HG02623 (cell line): Measurements from ENCODE around the gene PRKAG2.
"Not testable (repeated sequence)": the region's sequence is repeated elsewhere in the genome, so short reads cannot be mapped to it uniquely, and the experiment has no call there.

Experiments
- ATAC-seq: cut with Tn5 transposase; IDR thresholded peaks from one replicate; pipeline ENCODE4 v1.9.1; 2021; ENCODE audit warnings: moderate library complexity; ENCODE audit not compliant: unreplicated experiment

Gene PRKAG2

DNA sequence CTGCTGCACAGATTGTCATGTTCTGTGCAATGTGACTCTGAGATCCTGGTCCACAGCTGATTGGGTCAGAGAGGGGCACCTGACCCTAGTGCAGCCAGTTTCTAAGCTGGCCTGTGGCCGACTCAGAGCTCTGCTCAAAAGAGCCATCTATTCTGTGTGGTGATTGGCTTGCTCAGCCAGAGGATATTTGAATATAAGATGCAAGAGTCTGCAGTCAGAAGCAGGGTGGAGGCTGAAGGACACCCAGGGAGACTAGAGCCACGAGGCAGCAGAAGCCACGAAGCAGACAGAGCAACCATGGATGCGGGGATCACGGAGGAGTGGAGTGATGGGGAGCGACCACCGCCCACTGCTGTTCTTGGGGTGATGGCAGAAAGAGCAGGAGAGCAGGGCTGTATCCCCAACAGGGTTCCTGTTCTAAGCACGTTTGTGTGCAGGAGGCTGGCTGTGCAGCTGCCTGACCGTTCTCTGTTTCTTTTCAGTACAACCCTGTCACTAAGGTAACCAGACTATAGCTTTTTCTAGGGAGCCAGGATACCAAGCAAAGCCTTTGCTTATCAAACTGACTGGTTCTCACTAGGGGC, 337.7 kb downstream of the PRKAG2 start:
- peak; percentile 75 for ATAC-seq

- ATAC-seq: no peak
These were observed 338.9 kb downstream of the PRKAG2 start for GRCh38 chr7:151537818-151538561.

- ATAC-seq: not testable (repeated sequence)
These were observed 340.7 kb downstream of the PRKAG2 start for GRCh38 chr7:151536178-151536577.

DNA sequence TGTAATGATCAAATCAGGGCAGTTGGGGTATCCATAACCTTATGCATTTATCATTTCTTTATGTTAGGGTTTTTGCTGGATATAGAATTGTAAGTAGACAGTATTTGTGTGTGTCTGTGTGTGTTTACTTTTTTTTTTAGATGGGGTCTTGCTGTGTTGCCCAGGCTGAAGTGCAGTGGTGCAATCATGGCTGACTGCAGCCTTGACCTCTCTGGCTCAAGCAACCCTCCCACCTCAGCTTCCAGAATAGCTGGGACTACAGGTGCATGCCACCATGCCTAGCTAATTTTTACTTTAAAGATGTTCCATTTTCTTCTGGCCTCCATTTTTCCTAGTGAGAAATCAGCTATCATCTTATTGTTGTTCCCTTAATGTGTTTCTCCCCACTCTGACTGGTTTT, 347.1 kb downstream of the PRKAG2 start:
- ATAC-seq: no peak

GRCh38 chr7:151524845-151525244, 352.1 kb downstream of the PRKAG2 start:
- no peak for ATAC-seq

DNA sequence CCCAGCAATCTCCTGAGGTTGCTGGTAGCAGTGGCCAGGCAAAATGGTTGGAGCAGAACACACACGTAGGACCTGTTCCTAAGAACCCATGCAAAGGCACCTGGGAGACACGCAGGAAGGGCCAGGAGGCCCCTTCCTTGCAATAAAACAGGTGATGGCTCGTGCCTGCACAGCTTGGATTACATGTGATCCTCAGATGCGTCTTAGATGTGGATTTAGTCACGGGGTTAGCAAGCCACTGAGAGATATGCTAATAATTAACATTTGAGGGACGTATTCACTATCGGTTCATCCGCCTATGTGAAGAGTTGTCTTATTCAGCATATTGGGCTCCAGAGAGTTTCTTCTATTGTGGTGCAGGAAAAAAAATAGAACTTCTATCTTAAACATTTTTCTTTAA, 352.6 kb downstream of the PRKAG2 start:
- ATAC-seq: no peak

DNA sequence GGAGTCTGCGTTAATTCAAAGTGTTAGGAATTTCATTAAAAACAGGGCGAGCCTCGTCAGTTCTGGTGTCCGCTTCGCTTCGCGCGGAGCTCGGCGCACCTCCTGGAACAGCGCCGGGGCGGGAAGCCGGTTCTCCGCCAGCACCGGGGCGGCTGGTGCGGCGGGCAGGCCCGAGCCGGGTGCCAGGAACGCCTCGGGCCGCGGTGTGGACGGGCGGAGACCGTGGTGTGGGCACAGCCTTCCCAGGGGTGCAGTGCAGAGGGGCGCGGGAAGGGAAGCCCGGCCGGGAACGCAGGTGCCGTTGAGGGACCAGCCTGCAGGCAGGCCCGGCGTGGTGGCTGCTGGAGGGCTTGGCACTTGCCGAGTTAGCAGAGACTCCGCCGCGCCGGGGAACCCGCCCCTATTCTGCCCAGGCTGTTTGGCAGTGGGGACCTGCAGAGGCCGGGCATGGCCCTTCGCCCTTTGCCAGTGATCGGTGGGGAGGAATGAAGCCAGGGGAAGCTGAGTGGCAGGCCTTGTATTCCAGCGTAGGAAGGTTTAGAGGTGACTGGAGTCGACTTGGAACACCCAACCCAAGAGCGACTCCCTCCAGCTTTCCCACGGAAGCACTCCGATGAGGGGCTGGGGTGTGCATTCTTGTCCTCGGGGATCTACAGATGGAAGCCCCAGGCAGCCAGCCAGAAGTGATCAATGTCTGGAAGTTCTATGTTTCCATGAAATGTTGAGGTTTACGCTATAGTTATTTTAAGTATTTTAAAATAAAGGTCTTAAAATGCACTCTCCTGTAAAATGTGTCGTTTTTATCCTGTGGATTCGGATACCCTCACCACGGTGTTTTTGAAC, 356.3 kb downstream of the PRKAG2 start:
- peak; percentile 0 for ATAC-seq

DNA sequence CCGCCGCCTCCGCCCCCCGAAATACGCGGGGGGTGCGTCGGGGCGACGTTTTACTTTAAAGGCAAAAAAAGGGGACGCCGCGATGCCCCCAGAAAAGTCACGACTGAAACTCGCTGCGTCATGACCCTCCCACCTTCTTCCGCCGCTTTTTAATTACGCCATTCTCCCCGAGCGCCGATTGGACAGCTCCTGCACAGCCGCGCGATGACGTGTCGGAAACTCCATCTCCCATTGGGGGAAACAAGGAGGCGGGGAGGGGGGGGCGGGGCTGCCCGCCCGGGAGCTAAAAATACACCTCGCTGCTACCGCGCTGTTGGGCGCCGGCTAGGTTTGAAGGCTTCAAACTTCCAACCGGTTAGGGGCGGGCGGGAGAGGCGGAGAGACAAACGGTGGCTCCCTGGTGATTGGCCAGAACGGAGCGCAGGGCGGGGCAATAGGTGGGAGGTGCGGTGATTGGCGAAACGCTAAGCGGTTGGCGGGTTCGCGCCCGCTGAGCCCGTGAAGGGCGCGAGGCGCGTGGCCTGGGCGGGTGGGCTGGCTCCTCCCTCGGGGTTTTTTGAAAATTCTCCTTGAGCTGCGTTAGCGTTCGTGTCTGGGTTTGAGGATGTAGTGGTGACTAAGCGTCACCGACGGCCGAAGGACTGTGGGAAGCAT, 357.0 kb downstream of the PRKAG2 start, which contains the start of gene RHEB:
Gene RHEB, minus strand, starts transcription at position 131 of the 654 bp plus-strand sequence. CDS start 384 bp downstream, outside the sequence.
- ATAC-seq: peak; percentile 69

DNA sequence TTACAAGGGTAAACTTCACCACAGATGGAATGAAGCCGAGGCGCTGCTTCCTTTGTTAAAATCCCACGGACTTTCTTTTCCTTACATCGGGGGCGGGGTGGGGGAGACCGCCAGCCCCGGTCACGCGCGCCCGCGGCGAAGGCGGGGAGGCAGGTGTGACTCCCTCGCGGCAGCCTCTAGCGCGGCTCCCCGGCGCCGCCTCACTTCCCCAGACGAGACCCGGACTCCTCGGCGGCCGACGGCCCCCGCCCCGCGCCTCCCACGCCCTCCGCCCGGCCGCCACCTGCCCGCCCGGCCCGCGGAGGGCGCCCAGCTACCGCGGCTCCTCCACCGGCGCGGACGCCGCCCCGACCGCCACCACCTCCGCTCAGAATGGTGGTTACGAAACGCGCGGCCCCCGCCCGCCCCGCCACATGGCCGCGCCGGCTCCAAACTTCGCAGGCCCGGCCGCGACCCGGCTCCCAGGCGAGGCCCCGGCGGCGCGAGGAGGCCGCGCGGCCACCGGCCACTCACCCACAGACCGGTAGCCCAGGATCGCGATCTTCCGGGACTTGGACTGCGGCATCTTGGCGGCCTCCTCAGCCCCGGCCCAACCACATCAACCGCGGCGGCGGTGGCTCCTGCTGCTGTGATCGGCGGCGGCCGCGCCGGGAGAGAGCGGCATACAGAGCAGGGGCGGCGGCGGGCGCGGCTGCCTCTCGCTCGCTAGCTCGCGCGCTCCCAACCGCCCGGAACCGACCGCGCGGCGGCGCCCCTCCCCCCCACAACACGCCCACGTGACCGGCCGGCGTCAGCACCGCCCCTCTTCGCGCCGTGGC, 357.8 kb downstream of the PRKAG2 start:
- ATAC-seq: peak; percentile 54

GRCh38 chr7:151518105-151518946, 358.6 kb downstream of the PRKAG2 start:
- no peak for ATAC-seq

GRCh38 chr7:151517601-151518104, 359.3 kb downstream of the PRKAG2 start:
- ATAC-seq: no peak

DNA sequence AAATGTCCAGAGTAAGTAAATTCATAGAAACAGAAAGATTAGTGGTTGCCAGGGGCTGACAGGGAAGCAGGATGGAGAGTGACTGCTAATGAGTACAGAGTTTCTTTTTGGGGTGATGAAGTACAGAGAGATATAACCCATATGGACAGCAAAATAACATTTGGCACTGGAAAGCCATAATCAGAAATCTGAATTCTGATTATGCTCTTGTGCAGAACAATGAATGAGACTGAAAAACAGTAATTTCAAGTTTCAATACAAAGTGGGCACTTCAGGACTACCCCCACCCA, 361.7 kb downstream of the PRKAG2 start:
- ATAC-seq: no peak

GRCh38 chr7:151514461-151515275, 362.2 kb downstream of the PRKAG2 start:
- no peak for ATAC-seq

DNA sequence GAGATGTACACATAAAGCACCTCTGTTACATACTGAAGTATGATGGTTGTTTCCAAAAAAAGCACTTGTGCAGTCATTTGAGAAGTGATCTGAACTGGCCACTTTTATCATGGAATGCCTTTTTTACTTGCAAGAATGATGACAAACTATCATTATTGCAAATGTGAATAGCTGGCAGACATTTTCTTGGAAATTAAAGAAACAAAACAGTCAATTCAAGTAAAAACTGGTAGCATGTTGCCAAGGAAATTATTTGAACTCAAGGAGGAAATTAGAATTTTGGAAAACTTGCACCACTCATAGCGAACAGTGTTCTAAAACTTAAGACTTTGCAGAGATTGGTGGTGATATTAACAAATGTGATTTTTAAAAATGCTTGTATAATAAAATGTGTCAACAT, 363.8 kb downstream of the PRKAG2 start:
- ATAC-seq: no peak

GRCh38 chr7:151512353-151512752, 364.6 kb downstream of the PRKAG2 start:
- ATAC-seq: no peak

GRCh38 chr7:151511946-151512345, 365.0 kb downstream of the PRKAG2 start:
- no peak for ATAC-seq

DNA sequence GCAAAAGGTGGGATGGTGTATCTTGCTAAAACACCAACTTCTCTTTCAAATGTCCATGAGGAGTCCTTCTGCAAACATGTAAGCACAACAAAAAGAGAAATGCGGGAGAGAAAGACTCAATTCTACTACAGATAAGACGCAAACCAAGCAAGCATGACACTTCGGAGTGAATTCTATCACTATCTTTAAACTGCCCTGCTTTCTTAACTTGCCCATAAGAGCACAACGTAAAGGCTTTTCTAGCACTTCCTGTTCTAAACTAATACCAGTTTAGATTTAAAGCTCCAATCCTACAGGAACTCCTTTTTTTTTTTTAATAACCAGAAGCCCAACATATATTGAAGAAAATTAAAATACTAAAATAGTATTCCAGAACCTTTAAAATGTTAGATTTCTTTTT, 365.6 kb downstream of the PRKAG2 start:
- no peak for ATAC-seq

GRCh38 chr7:151509670-151510333, 367.1 kb downstream of the PRKAG2 start:
- ATAC-seq: no peak
